Measurements from ENCODE around the gene TLE7. TPM values are rescaled to one million over a fixed set of nuclear protein-coding genes. Genes with fewer than 3 reads are reported as not detected.
A peak's percentile ranks its signal among the peaks of the same experiment; 100 is the strongest.

The TLE7 gene
- total and polyA plus RNA-seq, 2 donors from 2014 or later: not detected

DNA sequence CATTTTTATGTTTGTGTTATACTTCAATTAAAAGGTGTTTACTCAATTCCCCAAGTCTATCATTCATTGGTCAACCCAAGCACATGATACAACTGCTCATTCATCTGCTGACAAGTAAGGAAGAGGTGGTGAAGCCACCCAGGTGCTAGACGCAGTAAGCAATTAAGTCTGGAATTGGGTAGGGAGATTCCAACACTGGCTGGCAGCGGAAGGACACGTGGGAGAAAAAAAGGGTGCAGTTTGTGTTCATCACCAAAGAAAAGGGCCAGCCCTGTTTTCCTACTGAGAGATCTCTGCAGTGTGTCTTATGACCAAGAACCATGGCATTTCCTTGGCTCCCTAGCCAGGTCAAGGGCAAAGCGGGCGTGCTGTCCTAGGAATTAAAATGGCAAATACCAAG is 32.0 kb upstream of the TLE7 start:
- H3K9me3 ChIP-seq (ENCODE audit: control insufficient read depth in 2 of 3, insufficient read depth in 1 of 3, low read length in 3 of 3): no peaks in the 10 kb centered on the region

DNA sequence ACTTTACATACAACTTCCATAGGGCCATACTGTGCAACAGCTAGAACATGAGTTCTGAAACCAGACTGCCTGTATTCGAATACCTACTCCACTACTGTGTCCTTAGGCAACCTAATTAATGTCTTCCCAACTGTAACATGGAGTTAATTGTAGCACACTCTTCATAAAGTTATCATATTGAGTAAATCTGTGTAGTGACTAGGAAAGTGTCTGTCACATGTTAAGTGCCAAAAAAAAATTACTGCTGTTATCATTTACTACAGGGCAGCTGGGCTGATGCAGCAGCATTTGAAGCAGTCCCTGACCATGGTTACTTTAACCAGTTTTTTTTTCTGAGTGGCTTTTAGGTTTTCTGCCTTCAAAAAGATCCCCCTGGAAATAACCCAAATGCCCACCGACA is 31.1 kb upstream of the TLE7 start:
- FAIRE-seq: no peak
- Histone ChIP-seq H3K4me1 (ENCODE audit: control insufficient read depth in 2 of 3, insufficient read depth in 2 of 3, low read depth in 1 of 3, low read length in 3 of 3) (no peaks in the 10 kb centered on the region), H3K9me3 (ENCODE audit: control insufficient read depth in 2 of 3, insufficient read depth in 1 of 3, low read length in 3 of 3) (no peaks in the 10 kb centered on the region), H3K27me3 (ENCODE audit: control insufficient read depth, insufficient read depth, low read length) (no peaks in the 10 kb centered on the region), H3K4me3 (ENCODE audit: low read length in 3 of 3) (no peak overlapping the region), H3K27ac (ENCODE audit: low read depth in 2 of 2, low read length in 2 of 2) (no peak overlapping the region), H3K36me3 (ENCODE audit: control insufficient read depth in 2 of 3, insufficient read depth in 3 of 3, low read length in 3 of 3) (peaks cover 0 to 35% (median 15%) of the 10 kb centered on the region in 3 donors), H3K9ac (ENCODE audit: low read length in 3 of 3) (no peak overlapping the region)
- no peak for DNase-seq
- intact Hi-C loops (cut with DNase I): no loop called here
- TF ChIP-seq, protein P1, sequence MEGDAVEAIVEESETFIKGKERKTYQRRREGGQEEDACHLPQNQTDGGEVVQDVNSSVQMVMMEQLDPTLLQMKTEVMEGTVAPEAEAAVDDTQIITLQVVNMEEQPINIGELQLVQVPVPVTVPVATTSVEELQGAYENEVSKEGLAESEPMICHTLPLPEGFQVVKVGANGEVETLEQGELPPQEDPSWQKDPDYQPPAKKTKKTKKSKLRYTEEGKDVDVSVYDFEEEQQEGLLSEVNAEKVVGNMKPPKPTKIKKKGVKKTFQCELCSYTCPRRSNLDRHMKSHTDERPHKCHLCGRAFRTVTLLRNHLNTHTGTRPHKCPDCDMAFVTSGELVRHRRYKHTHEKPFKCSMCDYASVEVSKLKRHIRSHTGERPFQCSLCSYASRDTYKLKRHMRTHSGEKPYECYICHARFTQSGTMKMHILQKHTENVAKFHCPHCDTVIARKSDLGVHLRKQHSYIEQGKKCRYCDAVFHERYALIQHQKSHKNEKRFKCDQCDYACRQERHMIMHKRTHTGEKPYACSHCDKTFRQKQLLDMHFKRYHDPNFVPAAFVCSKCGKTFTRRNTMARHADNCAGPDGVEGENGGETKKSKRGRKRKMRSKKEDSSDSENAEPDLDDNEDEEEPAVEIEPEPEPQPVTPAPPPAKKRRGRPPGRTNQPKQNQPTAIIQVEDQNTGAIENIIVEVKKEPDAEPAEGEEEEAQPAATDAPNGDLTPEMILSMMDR (IDR thresholded peaks at IDR 0.05; ENCODE audit: borderline replicate concordance, extremely low read depth, insufficient read depth): no peak

More for the DNA sequence above, 32.0 kb upstream of the TLE7 start:
- TF ChIP-seq, protein P1 (IDR thresholded peaks at IDR 0.05; ENCODE audit: borderline replicate concordance, extremely low read depth, insufficient read depth): no peak
- Histone ChIP-seq H3K27me3 (ENCODE audit: control insufficient read depth, insufficient read depth, low read length) (no peaks in the 10 kb centered on the region), H3K9ac (ENCODE audit: low read length in 3 of 3) (no peak overlapping the region), H3K4me3 (ENCODE audit: low read length in 3 of 3) (no peak overlapping the region), H3K36me3 (ENCODE audit: control insufficient read depth in 2 of 3, insufficient read depth in 3 of 3, low read length in 3 of 3) (peaks cover 0 to 36% (median 15%) of the 10 kb centered on the region in 3 donors), H3K4me1 (ENCODE audit: control insufficient read depth in 2 of 3, insufficient read depth in 2 of 3, low read depth in 1 of 3, low read length in 3 of 3) (no peaks in the 10 kb centered on the region), H3K27ac (ENCODE audit: low read depth in 2 of 2, low read length in 2 of 2) (no peak overlapping the region)
- FAIRE-seq: no peak
- intact Hi-C loops (cut with DNase I): no loop called here
- no peak for DNase-seq

DNA sequence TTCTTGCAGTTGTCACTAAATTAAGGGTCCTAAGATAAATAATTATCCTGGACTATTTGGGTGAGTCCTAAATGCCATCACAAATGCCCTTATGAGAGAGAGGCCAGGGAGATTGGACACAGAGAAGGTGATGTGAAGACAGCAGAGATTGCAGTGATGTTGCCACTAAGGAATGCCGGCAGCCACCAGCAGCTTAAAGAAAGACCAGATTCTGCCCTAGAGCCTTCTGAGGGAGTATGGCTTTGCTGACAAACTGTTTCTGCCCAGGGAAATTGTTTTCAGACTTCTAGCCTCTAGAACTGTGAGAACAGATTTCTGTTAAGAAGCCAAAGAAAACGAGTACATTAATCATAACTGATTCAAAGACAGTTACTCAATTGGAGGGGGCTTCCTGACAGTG is 30.2 kb upstream of the TLE7 start:
- H3K9me3 ChIP-seq (ENCODE audit: control insufficient read depth in 2 of 3, insufficient read depth in 1 of 3, low read length in 3 of 3): no peaks in the 10 kb centered on the region
- H3K4me3 ChIP-seq (ENCODE audit: low read length in 3 of 3): no peak overlapping the region
- H3K27me3 ChIP-seq (ENCODE audit: control insufficient read depth, insufficient read depth, low read length): no peaks in the 10 kb centered on the region
- H3K9ac ChIP-seq (ENCODE audit: low read length in 3 of 3): no peak overlapping the region
- DNase-seq (no peak), FAIRE-seq (no peak)
- H3K4me1 ChIP-seq (ENCODE audit: control insufficient read depth in 2 of 3, insufficient read depth in 2 of 3, low read depth in 1 of 3, low read length in 3 of 3): no peaks in the 10 kb centered on the region
- no peak overlapping the region for H3K27ac ChIP-seq (ENCODE audit: low read depth in 2 of 2, low read length in 2 of 2)
- TF ChIP-seq, protein P1 (IDR thresholded peaks at IDR 0.05; ENCODE audit: borderline replicate concordance, extremely low read depth, insufficient read depth): no peak
- intact Hi-C loops (cut with DNase I): no loop called here
- H3K36me3 ChIP-seq (ENCODE audit: control insufficient read depth in 2 of 3, insufficient read depth in 3 of 3, low read length in 3 of 3): peaks cover 0 to 27% (median 9%) of the 10 kb centered on the region in 3 donors

DNA sequence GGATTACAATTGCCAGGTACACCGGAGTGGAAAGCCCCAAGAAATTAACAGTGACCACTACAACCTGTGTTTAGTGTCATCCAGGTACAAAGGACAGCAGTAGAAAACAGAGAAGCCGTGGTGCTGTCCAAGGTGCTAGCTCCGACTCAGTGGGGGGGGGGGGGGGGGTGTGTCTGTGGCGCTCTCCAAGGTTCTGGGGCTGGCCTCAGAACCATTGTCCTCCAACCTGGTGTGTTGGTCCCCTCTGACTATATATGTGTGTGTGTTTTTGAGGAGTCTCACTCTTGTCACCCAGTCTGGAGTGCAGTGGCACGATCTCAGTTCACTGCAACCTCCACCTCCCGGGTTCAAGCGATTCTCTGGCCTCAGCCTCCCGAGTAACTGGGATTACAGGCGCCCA is 26.0 kb upstream of the TLE7 start:
- Histone ChIP-seq H3K9me3 (ENCODE audit: control insufficient read depth in 2 of 3, insufficient read depth in 1 of 3, low read length in 3 of 3) (no peaks in the 10 kb centered on the region), H3K4me3 (ENCODE audit: low read length in 3 of 3) (no peak overlapping the region), H3K36me3 (ENCODE audit: control insufficient read depth in 2 of 3, insufficient read depth in 3 of 3, low read length in 3 of 3) (peaks cover 0 to 5% (median 2%) of the 10 kb centered on the region in 3 donors), H3K4me1 (ENCODE audit: control insufficient read depth in 2 of 3, insufficient read depth in 2 of 3, low read depth in 1 of 3, low read length in 3 of 3) (no peaks in the 10 kb centered on the region), H3K9ac (ENCODE audit: low read length in 3 of 3) (no peak overlapping the region), H3K27ac (ENCODE audit: low read depth in 2 of 2, low read length in 2 of 2) (no peak overlapping the region), H3K27me3 (ENCODE audit: control insufficient read depth, insufficient read depth, low read length) (no peaks in the 10 kb centered on the region)
- FAIRE-seq: no peak
- intact Hi-C loops (cut with DNase I): no loop called here
- peak in 4 of 5 donors; percentile 53 to 78 (median 70) for DNase-seq
- TF ChIP-seq, protein P1 (IDR thresholded peaks at IDR 0.05; ENCODE audit: borderline replicate concordance, extremely low read depth, insufficient read depth): no peak

Measured in kidney (tissue), 14 donors.